Ishikawa (cell line): ENCODE measurements around the gene SMYD4.

Source experiments
- EP300 ChIP-seq: IDR thresholded peaks from 2 replicates; pipeline ENCODE4 v1.6.1; 2012; ENCODE audit warnings: borderline replicate concordance
- MAX ChIP-seq: IDR thresholded peaks from 2 replicates; pipeline ENCODE4 v1.6.1; 2012
- NFIC ChIP-seq: IDR thresholded peaks from 2 replicates; pipeline ENCODE4 v1.6.1; 2012
- TAF1 ChIP-seq: IDR thresholded peaks from 2 replicates; pipeline ENCODE4 v1.6.1; 2012; ENCODE audit warnings: low read depth, mild to moderate bottlenecking
- USF1 ChIP-seq: IDR thresholded peaks from 2 replicates; pipeline ENCODE4 v1.6.1; 2012
- YY1 ChIP-seq: IDR thresholded peaks from 2 replicates; pipeline ENCODE4 v1.6.1; 2012; ENCODE audit warnings: low read depth

- no peak for TF ChIP-seq EP300
- no peak for TF ChIP-seq MAX
- no peak for TF ChIP-seq NFIC
- no peak for TF ChIP-seq USF1
- TF ChIP-seq YY1 = no peak
- TF ChIP-seq TAF1 = no peak
Measured at GRCh38 chr17:1808644-1809043, 21.1 kb downstream of the SMYD4 start.
